Neural cell (in vitro differentiated cells): ENCODE measurements around the gene CIAO1. TPM values are rescaled to one million over a fixed set of nuclear protein-coding genes. Genes with fewer than 3 reads are reported as not detected.

ENCODE experiments used
- H2AFZ ChIP-seq: fragments of 200-600, 300-800 bp; sonication (generic), shearing (Covaris generic); 2 replicates; pipeline ENCODE4 v1.6.0; 2014; ENCODE audit warnings: low read depth, mild to moderate bottlenecking, antibody characterized with exemption, low read length, moderate library complexity
- H3F3A ChIP-seq: fragments of 200-600 bp; shearing (Covaris generic); 2 replicates; pipeline ENCODE4 v1.6.1; 2016; ENCODE audit warnings: mild to moderate bottlenecking, moderate library complexity, mixed read lengths, antibody characterized with exemption, low read length; ENCODE audit not compliant: insufficient read depth, poor library complexity, severe bottlenecking
- H3K27ac ChIP-seq: fragments of 200-600, 300-800 bp; sonication (generic), shearing (Covaris generic); 2 replicates; pipeline ENCODE4 v1.5.1; 2014; ENCODE audit warnings: mild to moderate bottlenecking, low read length, moderate library complexity
- H3K27me3 ChIP-seq: fragments of 300-800, 200-600 bp; sonication (generic), shearing (Covaris generic); 2 replicates; pipeline ENCODE4 v1.6.0; 2014; ENCODE audit warnings: mild to moderate bottlenecking, low read depth, low read length, moderate library complexity; ENCODE audit not compliant: insufficient read depth
- H3K36me3 ChIP-seq: fragments of 300-800, 200-600 bp; sonication (generic), shearing (Covaris generic); 2 replicates; pipeline ENCODE4 v1.5.1; 2014; ENCODE audit warnings: mild to moderate bottlenecking, antibody characterized with exemption, low read length, moderate library complexity; ENCODE audit not compliant: insufficient read depth
- H3K4me2 ChIP-seq: fragments of 300-800, 200-600 bp; sonication (generic), shearing (Covaris generic); 2 replicates; pipeline ENCODE4 v1.6.0; 2014; ENCODE audit warnings: mild to moderate bottlenecking, low read length
- H3K4me3 ChIP-seq: fragments of 300-800, 200-600 bp; sonication (generic), shearing (Covaris generic); 2 replicates; pipeline ENCODE4 v1.5.1; 2014; ENCODE audit warnings: mild to moderate bottlenecking, low read length, moderate library complexity
- H3K79me2 ChIP-seq: fragments of 200-600 bp; shearing (Covaris generic); replicated peaks from 2 replicates; pipeline ENCODE4 v1.6.0; 2014; ENCODE audit warnings: mild to moderate bottlenecking, low read length, moderate library complexity; ENCODE audit not compliant: insufficient read depth
- H3K9ac ChIP-seq: fragments of 300-800, 200-600 bp; sonication (generic), shearing (Covaris generic); 2 replicates; pipeline ENCODE4 v1.6.1; 2016; ENCODE audit warnings: mild to moderate bottlenecking, low read length, mixed read lengths
- H3K9me2 ChIP-seq: fragments of 200-600 bp; shearing (Covaris generic); 2 replicates; pipeline ENCODE4 v1.6.1; 2016; ENCODE audit warnings: mild to moderate bottlenecking, low read length, mixed read lengths; ENCODE audit not compliant: insufficient read depth
- H3K9me3 ChIP-seq: fragments of 200-600, 300-800 bp; sonication (generic), shearing (Covaris generic); 2 replicates; pipeline ENCODE4 v1.6.1; 2016; ENCODE audit warnings: mild to moderate bottlenecking, mixed run types, low read length, moderate library complexity, mixed read lengths
- H4K20me1 ChIP-seq: fragments of 200-600 bp; shearing (Covaris generic); 2 replicates; pipeline ENCODE4 v1.6.1; 2016; ENCODE audit warnings: mild to moderate bottlenecking, mixed run types; ENCODE audit not compliant: insufficient read depth
- EP300 ChIP-seq: fragments of 450-650 bp; conservative IDR thresholded peaks from 2 replicates; pipeline ENCODE4 v1.6.1; 2014; ENCODE audit warnings: antibody characterized with exemption, mild to moderate bottlenecking, moderate library complexity; ENCODE audit not compliant: poor library complexity, severe bottlenecking
- EZH2 ChIP-seq: fragments of 200-600, 300-800 bp; shearing (Covaris generic), sonication (generic); IDR thresholded peaks from 2 replicates; pipeline ENCODE4 v1.6.1; 2014; ENCODE audit warnings: antibody characterized with exemption, low read length, borderline replicate concordance, mild to moderate bottlenecking; ENCODE audit not compliant: insufficient read depth, poor library complexity, severe bottlenecking
- MXI1 ChIP-seq: fragments of 450-650 bp; conservative IDR thresholded peaks from 2 replicates; pipeline ENCODE4 v1.6.1; 2014; ENCODE audit warnings: antibody characterized with exemption, mild to moderate bottlenecking; ENCODE audit not compliant: poor library complexity, severe bottlenecking
- POLR2AphosphoS5 ChIP-seq: IDR thresholded peaks from 2 replicates; pipeline ENCODE4 v1.6.1; 2012
- RAD21 ChIP-seq: fragments of 450-650 bp; conservative IDR thresholded peaks from 2 replicates; pipeline ENCODE4 v1.6.1; 2014; ENCODE audit warnings: antibody characterized with exemption, mild to moderate bottlenecking, moderate library complexity
- SMC3 ChIP-seq: fragments of 450-650 bp; conservative IDR thresholded peaks from 2 replicates; pipeline ENCODE4 v1.6.1; 2014; ENCODE audit warnings: antibody characterized with exemption, mild to moderate bottlenecking, moderate library complexity; ENCODE audit not compliant: poor library complexity
- TAF1 ChIP-seq: IDR thresholded peaks from 2 replicates; pipeline ENCODE4 v1.6.1; 2012; ENCODE audit warnings: low read depth
- polyA plus RNA-seq: library from polyadenylated mRNA; depleted of rRNA; stranded (reverse); fragments of >200 nt; gene quantifications from 2 replicates; pipeline ENCODE4 v1.2.3, GENCODE V29; 2014
- TF ChIP-seq, protein P1 (sequence below): fragments of 450-650 bp; IDR thresholded peaks from 2 replicates; pipeline ENCODE4 v1.5.1; 2014; ENCODE audit warnings: antibody characterized with exemption, mild to moderate bottlenecking, moderate library complexity; ENCODE audit not compliant: poor library complexity, severe bottlenecking
- TF ChIP-seq, protein P2 (sequence below): IDR thresholded peaks from 2 replicates; pipeline ENCODE4 v1.6.1; 2012; ENCODE audit warnings: borderline replicate concordance

The CIAO1 gene
- polyA plus RNA-seq, 1 donor from 2014 or later, result 182 TPM

- H4K20me1 ChIP-seq, result no peaks in the 10 kb centered on the region
- no peaks in the 10 kb centered on the region for H3F3A ChIP-seq
- peak overlapping the region; percentile 65 for H3K4me2 ChIP-seq
- H3K9me3 ChIP-seq, result no peaks in the 10 kb centered on the region
- peak overlapping the region; percentile 98 for H3K4me3 ChIP-seq
- H2AFZ ChIP-seq, result no peak overlapping the region
- peaks cover 26% of the 10 kb centered on the region for H3K79me2 ChIP-seq
- no peak overlapping the region for H3K27ac ChIP-seq
- peak overlapping the region; percentile 93 for H3K9ac ChIP-seq
- no peaks in the 10 kb centered on the region for H3K9me2 ChIP-seq
- H3K36me3 ChIP-seq, result no peaks in the 10 kb centered on the region
- TF ChIP-seq EP300 (no peak), RAD21 (peak; percentile 62)
- TF ChIP-seq, protein P1, sequence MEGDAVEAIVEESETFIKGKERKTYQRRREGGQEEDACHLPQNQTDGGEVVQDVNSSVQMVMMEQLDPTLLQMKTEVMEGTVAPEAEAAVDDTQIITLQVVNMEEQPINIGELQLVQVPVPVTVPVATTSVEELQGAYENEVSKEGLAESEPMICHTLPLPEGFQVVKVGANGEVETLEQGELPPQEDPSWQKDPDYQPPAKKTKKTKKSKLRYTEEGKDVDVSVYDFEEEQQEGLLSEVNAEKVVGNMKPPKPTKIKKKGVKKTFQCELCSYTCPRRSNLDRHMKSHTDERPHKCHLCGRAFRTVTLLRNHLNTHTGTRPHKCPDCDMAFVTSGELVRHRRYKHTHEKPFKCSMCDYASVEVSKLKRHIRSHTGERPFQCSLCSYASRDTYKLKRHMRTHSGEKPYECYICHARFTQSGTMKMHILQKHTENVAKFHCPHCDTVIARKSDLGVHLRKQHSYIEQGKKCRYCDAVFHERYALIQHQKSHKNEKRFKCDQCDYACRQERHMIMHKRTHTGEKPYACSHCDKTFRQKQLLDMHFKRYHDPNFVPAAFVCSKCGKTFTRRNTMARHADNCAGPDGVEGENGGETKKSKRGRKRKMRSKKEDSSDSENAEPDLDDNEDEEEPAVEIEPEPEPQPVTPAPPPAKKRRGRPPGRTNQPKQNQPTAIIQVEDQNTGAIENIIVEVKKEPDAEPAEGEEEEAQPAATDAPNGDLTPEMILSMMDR, result peak; percentile 55
- no peaks in the 10 kb centered on the region for H3K27me3 ChIP-seq
Observed at GRCh38 chr2:96267159-96267971, 1.3 kb downstream of the CIAO1 start.

GRCh38 chr2:96271995-96272394, 6.0 kb downstream of the CIAO1 start:
- Histone ChIP-seq H3K79me2 (peaks cover 6% of the 10 kb centered on the region), H3K9ac (no peak overlapping the region), H2AFZ (no peak overlapping the region), H3K4me2 (no peak overlapping the region), H3K36me3 (peaks cover 12% of the 10 kb centered on the region), H3K9me3 (no peaks in the 10 kb centered on the region), H3F3A (no peaks in the 10 kb centered on the region), H3K27ac (no peak overlapping the region), H3K4me3 (no peak overlapping the region), H4K20me1 (no peaks in the 10 kb centered on the region), H3K9me2 (no peaks in the 10 kb centered on the region), H3K27me3 (no peaks in the 10 kb centered on the region)
- TF ChIP-seq TAF1, result no peak
- TF ChIP-seq SMC3, result no peak
- TF ChIP-seq, protein P2, sequence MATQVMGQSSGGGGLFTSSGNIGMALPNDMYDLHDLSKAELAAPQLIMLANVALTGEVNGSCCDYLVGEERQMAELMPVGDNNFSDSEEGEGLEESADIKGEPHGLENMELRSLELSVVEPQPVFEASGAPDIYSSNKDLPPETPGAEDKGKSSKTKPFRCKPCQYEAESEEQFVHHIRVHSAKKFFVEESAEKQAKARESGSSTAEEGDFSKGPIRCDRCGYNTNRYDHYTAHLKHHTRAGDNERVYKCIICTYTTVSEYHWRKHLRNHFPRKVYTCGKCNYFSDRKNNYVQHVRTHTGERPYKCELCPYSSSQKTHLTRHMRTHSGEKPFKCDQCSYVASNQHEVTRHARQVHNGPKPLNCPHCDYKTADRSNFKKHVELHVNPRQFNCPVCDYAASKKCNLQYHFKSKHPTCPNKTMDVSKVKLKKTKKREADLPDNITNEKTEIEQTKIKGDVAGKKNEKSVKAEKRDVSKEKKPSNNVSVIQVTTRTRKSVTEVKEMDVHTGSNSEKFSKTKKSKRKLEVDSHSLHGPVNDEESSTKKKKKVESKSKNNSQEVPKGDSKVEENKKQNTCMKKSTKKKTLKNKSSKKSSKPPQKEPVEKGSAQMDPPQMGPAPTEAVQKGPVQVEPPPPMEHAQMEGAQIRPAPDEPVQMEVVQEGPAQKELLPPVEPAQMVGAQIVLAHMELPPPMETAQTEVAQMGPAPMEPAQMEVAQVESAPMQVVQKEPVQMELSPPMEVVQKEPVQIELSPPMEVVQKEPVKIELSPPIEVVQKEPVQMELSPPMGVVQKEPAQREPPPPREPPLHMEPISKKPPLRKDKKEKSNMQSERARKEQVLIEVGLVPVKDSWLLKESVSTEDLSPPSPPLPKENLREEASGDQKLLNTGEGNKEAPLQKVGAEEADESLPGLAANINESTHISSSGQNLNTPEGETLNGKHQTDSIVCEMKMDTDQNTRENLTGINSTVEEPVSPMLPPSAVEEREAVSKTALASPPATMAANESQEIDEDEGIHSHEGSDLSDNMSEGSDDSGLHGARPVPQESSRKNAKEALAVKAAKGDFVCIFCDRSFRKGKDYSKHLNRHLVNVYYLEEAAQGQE, result no peak
- TF ChIP-seq EP300, result no peak
- TF ChIP-seq EZH2, result no peak
- TF ChIP-seq POLR2AphosphoS5, result no peak
- no peak for TF ChIP-seq MXI1
- TF ChIP-seq, protein P1, result no peak
- no peak for TF ChIP-seq RAD21
